ENCODE measurements around the gene PACRG. TPM values are rescaled to one million over a fixed set of nuclear protein-coding genes. Genes with fewer than 3 reads are reported as not detected.

Gene PACRG
- total and polyA plus RNA-seq, 4 donors: 0.47 to 3.8 (median 2.4) TPM

- Histone ChIP-seq H3K4me1 (ENCODE audit: control insufficient read depth in 4 of 4, insufficient read depth in 4 of 4, low read length in 3 of 4) (no peaks in the 10 kb centered on the region), H3K27me3 (ENCODE audit: control insufficient read depth in 4 of 4, insufficient read depth in 4 of 4, low read length in 3 of 4) (no peaks in the 10 kb centered on the region), H3K4me3 (ENCODE audit: low read depth in 1 of 3, low read length in 3 of 3) (no peak overlapping the region), H3K9me3 (ENCODE audit: control insufficient read depth in 4 of 4, low read length in 3 of 4) (no peaks in the 10 kb centered on the region), H3K36me3 (ENCODE audit: control insufficient read depth in 4 of 4, insufficient read depth in 3 of 4, low read depth in 1 of 4, low read length in 3 of 4) (no peaks in the 10 kb centered on the region), H3K9ac (ENCODE audit: low read depth in 1 of 2, low read length in 2 of 2) (no peak overlapping the region), H3K27ac (ENCODE audit: low read depth in 1 of 2, low read length in 2 of 2) (no peak overlapping the region)
- 93% methylated on average over 5 of the region's 5 CpGs for WGBS
- no peak for DNase-seq (ENCODE audit: low spot score)
- TF ChIP-seq JUND (IDR thresholded peaks at IDR 0.05): no peak
- TF ChIP-seq GABPA (IDR thresholded peaks at IDR 0.05 in 1 of 2, conservative IDR thresholded peaks at IDR 0.05 in 1 of 2): no peak
Measured at GRCh38 chr6:163054641-163055040, 326.9 kb downstream of the PACRG start.

DNA sequence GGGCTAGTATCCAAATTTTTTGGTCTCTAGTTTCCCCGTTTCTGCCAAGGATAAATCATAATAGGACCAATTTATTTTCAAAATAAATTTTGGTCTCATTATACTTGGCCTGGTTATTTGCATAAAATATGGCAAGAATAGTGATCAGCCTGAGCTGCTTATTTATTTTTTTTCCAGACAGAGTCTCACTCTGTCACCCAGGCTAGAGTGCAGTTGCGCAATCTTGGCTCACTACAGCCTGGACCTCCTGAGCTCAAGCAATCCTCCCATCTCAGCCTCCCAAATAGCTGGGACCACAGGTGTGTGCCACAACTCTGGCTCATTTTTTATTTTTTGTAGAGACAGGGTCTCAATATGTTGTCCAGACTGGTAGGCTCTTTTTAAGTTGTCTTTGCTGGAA is 329.5 kb downstream of the PACRG start:
- no peak for DNase-seq (ENCODE audit: low spot score)
- no peak for TF ChIP-seq YY1 (IDR thresholded peaks at IDR 0.05)
- Histone ChIP-seq H3K4me1 (ENCODE audit: control insufficient read depth in 4 of 4, insufficient read depth in 4 of 4, low read length in 3 of 4) (no peaks in the 10 kb centered on the region), H3K4me3 (ENCODE audit: low read depth in 1 of 3, low read length in 3 of 3) (no peak overlapping the region), H3K27ac (ENCODE audit: low read depth in 1 of 2, low read length in 2 of 2) (no peak overlapping the region), H3K9me3 (ENCODE audit: control insufficient read depth in 4 of 4, low read length in 3 of 4) (no peaks in the 10 kb centered on the region), H3K9ac (ENCODE audit: low read depth in 1 of 2, low read length in 2 of 2) (no peak overlapping the region), H3K36me3 (ENCODE audit: control insufficient read depth in 4 of 4, insufficient read depth in 3 of 4, low read depth in 1 of 4, low read length in 3 of 4) (no peaks in the 10 kb centered on the region), H3K27me3 (ENCODE audit: control insufficient read depth in 4 of 4, insufficient read depth in 4 of 4, low read length in 3 of 4) (no peaks in the 10 kb centered on the region)
- 90% methylated on average over 2 of the region's 2 CpGs for WGBS

DNA sequence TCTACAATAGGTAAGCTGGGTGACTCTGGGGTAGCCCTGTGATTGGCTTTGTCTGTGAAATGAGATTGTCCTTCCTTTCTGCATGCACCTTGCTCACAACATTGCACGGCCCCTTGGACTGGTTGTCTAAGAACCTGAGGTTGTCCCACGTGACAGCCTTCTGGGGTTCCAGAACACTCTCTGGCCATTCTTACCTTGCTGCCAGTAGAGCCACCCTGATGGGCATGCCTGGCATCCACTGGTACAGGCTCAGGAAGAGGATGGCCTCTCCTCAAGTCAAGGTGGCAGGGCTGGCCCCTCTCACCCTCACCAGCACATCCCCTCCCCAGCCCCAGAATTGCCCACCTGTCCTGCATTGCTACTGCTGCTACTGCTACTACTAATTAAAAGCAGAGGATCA is 335.0 kb downstream of the PACRG start:
- H3K27ac ChIP-seq (ENCODE audit: low read depth in 1 of 2, low read length in 2 of 2): no peak overlapping the region
- no peaks in the 10 kb centered on the region for H3K9me3 ChIP-seq (ENCODE audit: control insufficient read depth in 4 of 4, low read length in 3 of 4)
- TF ChIP-seq EGR1 (IDR thresholded peaks at IDR 0.05; ENCODE audit: low read depth in 2 of 2): no peak
- TF ChIP-seq CTCF (IDR thresholded peaks at IDR 0.05; ENCODE audit: low read depth, low read length, missing input control): no peak
- TF ChIP-seq RXRA (IDR thresholded peaks at IDR 0.05): no peak
- no peak for TF ChIP-seq HNF4G (IDR thresholded peaks at IDR 0.05)
- no peak for TF ChIP-seq YY1 (IDR thresholded peaks at IDR 0.05)
- TF ChIP-seq JUND (IDR thresholded peaks at IDR 0.05): no peak
- TF ChIP-seq MAX (IDR thresholded peaks at IDR 0.05): no peak
- TF ChIP-seq GABPA (IDR thresholded peaks at IDR 0.05 in 1 of 2, conservative IDR thresholded peaks at IDR 0.05 in 1 of 2): no peak
- no peak for TF ChIP-seq NR2F2 (IDR thresholded peaks at IDR 0.05)
- TF ChIP-seq ZBTB33 (IDR thresholded peaks at IDR 0.05): no peak
- TF ChIP-seq ATF3 (IDR thresholded peaks at IDR 0.05): no peak
- no peak for TF ChIP-seq RAD21 (IDR thresholded peaks at IDR 0.05)
- TF ChIP-seq, protein P1, sequence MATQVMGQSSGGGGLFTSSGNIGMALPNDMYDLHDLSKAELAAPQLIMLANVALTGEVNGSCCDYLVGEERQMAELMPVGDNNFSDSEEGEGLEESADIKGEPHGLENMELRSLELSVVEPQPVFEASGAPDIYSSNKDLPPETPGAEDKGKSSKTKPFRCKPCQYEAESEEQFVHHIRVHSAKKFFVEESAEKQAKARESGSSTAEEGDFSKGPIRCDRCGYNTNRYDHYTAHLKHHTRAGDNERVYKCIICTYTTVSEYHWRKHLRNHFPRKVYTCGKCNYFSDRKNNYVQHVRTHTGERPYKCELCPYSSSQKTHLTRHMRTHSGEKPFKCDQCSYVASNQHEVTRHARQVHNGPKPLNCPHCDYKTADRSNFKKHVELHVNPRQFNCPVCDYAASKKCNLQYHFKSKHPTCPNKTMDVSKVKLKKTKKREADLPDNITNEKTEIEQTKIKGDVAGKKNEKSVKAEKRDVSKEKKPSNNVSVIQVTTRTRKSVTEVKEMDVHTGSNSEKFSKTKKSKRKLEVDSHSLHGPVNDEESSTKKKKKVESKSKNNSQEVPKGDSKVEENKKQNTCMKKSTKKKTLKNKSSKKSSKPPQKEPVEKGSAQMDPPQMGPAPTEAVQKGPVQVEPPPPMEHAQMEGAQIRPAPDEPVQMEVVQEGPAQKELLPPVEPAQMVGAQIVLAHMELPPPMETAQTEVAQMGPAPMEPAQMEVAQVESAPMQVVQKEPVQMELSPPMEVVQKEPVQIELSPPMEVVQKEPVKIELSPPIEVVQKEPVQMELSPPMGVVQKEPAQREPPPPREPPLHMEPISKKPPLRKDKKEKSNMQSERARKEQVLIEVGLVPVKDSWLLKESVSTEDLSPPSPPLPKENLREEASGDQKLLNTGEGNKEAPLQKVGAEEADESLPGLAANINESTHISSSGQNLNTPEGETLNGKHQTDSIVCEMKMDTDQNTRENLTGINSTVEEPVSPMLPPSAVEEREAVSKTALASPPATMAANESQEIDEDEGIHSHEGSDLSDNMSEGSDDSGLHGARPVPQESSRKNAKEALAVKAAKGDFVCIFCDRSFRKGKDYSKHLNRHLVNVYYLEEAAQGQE (IDR thresholded peaks at IDR 0.05): no peak
- TF ChIP-seq TAF1 (conservative IDR thresholded peaks at IDR 0.05): no peak
- H3K9ac ChIP-seq (ENCODE audit: low read depth in 1 of 2, low read length in 2 of 2): no peak overlapping the region
- DNase-seq (ENCODE audit: low spot score): no peak
- H3K36me3 ChIP-seq (ENCODE audit: control insufficient read depth in 4 of 4, insufficient read depth in 3 of 4, low read depth in 1 of 4, low read length in 3 of 4): no peaks in the 10 kb centered on the region
- 94% methylated on average over 2 of the region's 2 CpGs for WGBS
- no peaks in the 10 kb centered on the region for H3K4me1 ChIP-seq (ENCODE audit: control insufficient read depth in 4 of 4, insufficient read depth in 4 of 4, low read length in 3 of 4)
- no peaks in the 10 kb centered on the region for H3K27me3 ChIP-seq (ENCODE audit: control insufficient read depth in 4 of 4, insufficient read depth in 4 of 4, low read length in 3 of 4)
- no peak overlapping the region for H3K4me3 ChIP-seq (ENCODE audit: low read depth in 1 of 3, low read length in 3 of 3)
